Neuronal stem cell (in vitro differentiated cells): ENCODE results near the gene LRRC32.
A peak's percentile ranks its signal among the peaks of the same experiment; 100 is the strongest.

Source experiments
- DNase-seq: peaks from one replicate; pipeline ENCODE4 v3.0.0-alpha.2; 2013; ENCODE audit warnings: low spot score
- H2AFZ ChIP-seq: one replicate; pipeline ENCODE4 v1.6.1; 2013; ENCODE audit warnings: mild to moderate bottlenecking, low read length, inconsistent platforms
- H2AK5ac ChIP-seq: 2 replicates; pipeline ENCODE4 v1.6.1; 2013; ENCODE audit warnings: low read depth, mild to moderate bottlenecking, inconsistent platforms, low read length, moderate library complexity, mixed read lengths
- H2BK120ac ChIP-seq: 2 replicates; pipeline ENCODE4 v1.6.1; 2013; ENCODE audit warnings: low read depth, mild to moderate bottlenecking, inconsistent platforms, low read length, moderate library complexity, mixed read lengths
- H2BK12ac ChIP-seq: one replicate; pipeline ENCODE4 v1.6.1; 2013; ENCODE audit warnings: low read length, inconsistent platforms
- H2BK15ac ChIP-seq: 2 replicates; pipeline ENCODE4 v1.6.1; 2013; ENCODE audit warnings: mild to moderate bottlenecking, low read length, inconsistent platforms, mixed read lengths
- H2BK5ac ChIP-seq: one replicate; pipeline ENCODE4 v1.6.1; 2013; ENCODE audit warnings: inconsistent platforms, mild to moderate bottlenecking, low read length, moderate library complexity
- H3K14ac ChIP-seq: one replicate; pipeline ENCODE4 v1.6.1; 2013; ENCODE audit warnings: low read length, inconsistent platforms
- H3K18ac ChIP-seq: 2 replicates; pipeline ENCODE4 v1.6.1; 2013; ENCODE audit warnings: low read length, inconsistent platforms
- H3K23ac ChIP-seq: 2 replicates; pipeline ENCODE4 v1.6.1; 2013; ENCODE audit warnings: low read depth, mild to moderate bottlenecking, mixed read lengths, low read length, inconsistent platforms; ENCODE audit not compliant: poor library complexity
- H3K27ac ChIP-seq: replicated peaks from 3 replicates; pipeline ENCODE4 v1.5.1; 2013; ENCODE audit warnings: low read length, inconsistent platforms
- H3K27me3 ChIP-seq, 3 experiments: 2 replicates each; pipeline ENCODE4 v1.6.1; 2013; ENCODE audit warnings: low read length in 3 of 3, mild to moderate bottlenecking in 2 of 3, inconsistent platforms in 1 of 3, low read depth in 1 of 3, mixed read lengths in 1 of 3, moderate library complexity in 1 of 3; ENCODE audit not compliant: control insufficient read depth in 3 of 3, insufficient read depth in 3 of 3
- H3K36me3 ChIP-seq, 2 donors: replicated peaks in 1 of 2; 2 replicates each; pipeline ENCODE4 v1.6.1; 2013; ENCODE audit warnings: low read length in 2 of 2; ENCODE audit not compliant: control insufficient read depth in 2 of 2, insufficient read depth in 2 of 2
- H3K4ac ChIP-seq: 2 replicates; pipeline ENCODE4 v1.6.1; 2013; ENCODE audit warnings: inconsistent platforms, mild to moderate bottlenecking, low read length, moderate library complexity
- H3K4me1 ChIP-seq, 2 donors: 1 replicate in 1 of 2; 2 replicates in 1 of 2; pipeline ENCODE4 v1.6.1; 2013; ENCODE audit warnings: low read length in 2 of 2, low read depth in 1 of 2; ENCODE audit not compliant: control insufficient read depth in 2 of 2, insufficient read depth in 1 of 2
- H3K4me2 ChIP-seq: one replicate; pipeline ENCODE4 v1.6.1; 2013; ENCODE audit warnings: mild to moderate bottlenecking, low read length, inconsistent platforms; ENCODE audit not compliant: insufficient read depth, poor library complexity, severe bottlenecking
- H3K4me3 ChIP-seq, 2 donors: 2 replicates each; pipeline ENCODE4 v1.5.1; 2013; ENCODE audit warnings: low read length in 2 of 2, mild to moderate bottlenecking in 2 of 2, inconsistent platforms in 1 of 2, moderate library complexity in 1 of 2
- H3K79me1 ChIP-seq: one replicate; pipeline ENCODE4 v1.6.1; 2013; ENCODE audit warnings: low read depth, mild to moderate bottlenecking, inconsistent platforms, low read length, moderate library complexity
- H3K9ac ChIP-seq: one replicate; pipeline ENCODE4 v1.6.1; 2013; ENCODE audit warnings: mild to moderate bottlenecking, low read depth, low read length, inconsistent platforms; ENCODE audit not compliant: poor library complexity
- H3K9me3 ChIP-seq, 2 donors: replicated peaks in 1 of 2; 2 replicates each; pipeline versions ENCODE3 to v1.6.1; 2013; ENCODE audit warnings: low read length in 2 of 2, mild to moderate bottlenecking in 2 of 2, inconsistent platforms in 1 of 2, low read depth in 1 of 2, mixed read lengths in 1 of 2, moderate library complexity in 1 of 2; ENCODE audit not compliant: control insufficient read depth in 2 of 2, insufficient read depth in 1 of 2
- H4K8ac ChIP-seq: one replicate; pipeline ENCODE4 v1.6.1; 2013; ENCODE audit warnings: low read depth, mild to moderate bottlenecking, inconsistent platforms, low read length, moderate library complexity
- H4K91ac ChIP-seq: one replicate; pipeline ENCODE4 v1.6.1; 2013; ENCODE audit warnings: low read length, low read depth, mild to moderate bottlenecking, inconsistent platforms; ENCODE audit not compliant: poor library complexity
- WGBS, 2 donors: extraction: QIAGEN DNeasy Blood & Tissue Kit; methylation state at CpG; one replicate each; pipeline ENCODE4 v1.1.7; 2013; ENCODE audit warnings: missing lambda C conversion rate in 2 of 2, mixed read lengths in 1 of 2; ENCODE audit not compliant: insufficient read length in 2 of 2, insufficient replicate concordance in 1 of 2; ENCODE audit errors: extremely low coverage in 2 of 2; 5-methylcytosine and 5-hydroxymethylcytosine counted together

Gene LRRC32

DNA sequence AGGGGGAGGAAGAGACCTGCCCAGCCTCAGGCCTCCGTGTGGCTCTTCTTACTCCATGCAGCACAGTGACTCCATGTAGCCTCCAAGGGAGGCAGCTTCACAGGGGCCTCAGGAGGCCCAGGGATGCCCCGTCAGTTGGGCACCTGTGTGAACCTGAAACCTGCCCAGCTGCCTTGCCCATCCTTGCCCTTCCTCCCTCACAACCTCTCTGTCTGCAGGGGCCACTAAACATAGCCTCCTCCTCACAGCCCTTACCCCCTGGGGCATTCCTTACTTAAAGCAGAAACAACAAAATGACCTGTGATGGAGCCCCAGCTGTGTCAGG is 7.1 kb downstream of the LRRC32 start:
- no peak overlapping the region for H3K4me2 ChIP-seq
- no peaks in the 10 kb centered on the region for H3K36me3 ChIP-seq
- H3K9me3 ChIP-seq: no peaks in the 10 kb centered on the region
- H2BK15ac ChIP-seq: no peak overlapping the region
- H2BK120ac ChIP-seq: no peak overlapping the region
- no peak overlapping the region for H3K4ac ChIP-seq
- no peak overlapping the region for H3K27ac ChIP-seq
- no peak overlapping the region for H4K91ac ChIP-seq
- no peak overlapping the region for H3K23ac ChIP-seq
- H3K14ac ChIP-seq: no peak overlapping the region
- no peaks in the 10 kb centered on the region for H3K79me1 ChIP-seq
- no peak overlapping the region for H3K18ac ChIP-seq
- no peak overlapping the region for H3K9ac ChIP-seq
- H3K27me3 ChIP-seq: peaks cover 0 to 54% (median 0%) of the 10 kb centered on the region in 3 experiments
- no CpG with 5 or more reads among the region's 2 CpGs for WGBS, 2 donors
- no peak overlapping the region for H2AK5ac ChIP-seq
- no peak overlapping the region for H2AFZ ChIP-seq
- DNase-seq: no peak
- no peak overlapping the region for H2BK12ac ChIP-seq
- no peak overlapping the region for H4K8ac ChIP-seq
- H3K4me3 ChIP-seq: no peak overlapping the region
- no peak overlapping the region for H2BK5ac ChIP-seq
- H3K4me1 ChIP-seq: peaks cover 0 to 9% of the 10 kb centered on the region in 2 donors

- Histone ChIP-seq H3K27me3 (peaks cover 0 to 51% (median 0%) of the 10 kb centered on the region in 3 experiments), H3K23ac (no peak overlapping the region), H3K9me3 (no peaks in the 10 kb centered on the region), H3K4me3 (no peak overlapping the region), H2AK5ac (no peak overlapping the region), H2BK5ac (no peak overlapping the region), H3K14ac (no peak overlapping the region), H2BK12ac (no peak overlapping the region), H3K27ac (no peak overlapping the region), H3K4ac (no peak overlapping the region), H3K79me1 (no peaks in the 10 kb centered on the region), H3K36me3 (no peaks in the 10 kb centered on the region), H3K4me1 (peaks cover 0 to 9% of the 10 kb centered on the region in 2 donors), H4K91ac (no peak overlapping the region), H3K4me2 (no peak overlapping the region), H3K9ac (no peak overlapping the region), H3K18ac (no peak overlapping the region), H4K8ac (no peak overlapping the region), H2BK120ac (no peak overlapping the region), H2BK15ac (no peak overlapping the region), H2AFZ (no peak overlapping the region)
- WGBS, 2 donors: no CpG with 5 or more reads among the region's 13 CpGs
- DNase-seq: no peak
Observed at GRCh38 chr11:76662656-76663485, 7.7 kb downstream of the LRRC32 start.

DNA sequence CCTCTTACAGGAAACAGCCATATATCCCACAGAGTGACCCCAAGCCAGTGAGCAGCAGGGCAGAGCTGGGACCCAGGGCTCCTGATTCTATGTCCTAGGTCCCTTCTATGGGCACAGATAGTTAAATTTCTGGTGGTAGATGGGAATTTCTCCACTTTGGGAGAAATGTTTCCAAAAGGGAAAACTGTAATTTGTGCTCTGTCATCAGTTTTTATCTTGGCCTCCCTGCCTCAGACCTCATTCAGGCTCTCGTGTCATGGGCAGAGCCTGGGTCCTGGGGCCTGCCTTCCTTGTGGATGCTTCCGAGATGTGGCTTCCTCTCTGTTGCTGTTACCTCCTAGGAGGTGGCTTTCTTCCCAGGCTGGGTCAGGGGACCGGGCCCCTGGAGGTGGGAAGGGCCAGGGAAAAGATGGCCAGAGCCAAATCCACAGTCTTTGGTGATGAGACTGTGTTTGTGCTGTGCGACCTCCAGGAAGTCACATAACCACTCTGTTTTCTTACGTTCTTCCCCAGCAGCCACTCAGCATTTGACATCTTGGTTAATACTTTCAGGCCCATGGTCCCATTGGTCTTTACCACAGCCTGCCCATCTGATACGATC is 8.6 kb downstream of the LRRC32 start:
- Histone ChIP-seq H4K8ac (no peak overlapping the region), H3K4me2 (no peak overlapping the region), H2AK5ac (no peak overlapping the region), H3K27me3 (peaks cover 0 to 45% (median 0%) of the 10 kb centered on the region in 3 experiments), H3K4ac (no peak overlapping the region), H3K79me1 (no peaks in the 10 kb centered on the region), H2BK15ac (no peak overlapping the region), H2BK120ac (no peak overlapping the region), H3K4me1 (peaks cover 0 to 10% of the 10 kb centered on the region in 2 donors), H2AFZ (no peak overlapping the region), H3K27ac (no peak overlapping the region), H3K9ac (no peak overlapping the region), H3K14ac (no peak overlapping the region), H3K9me3 (no peaks in the 10 kb centered on the region), H3K18ac (no peak overlapping the region), H3K36me3 (no peaks in the 10 kb centered on the region), H2BK12ac (no peak overlapping the region), H2BK5ac (no peak overlapping the region), H3K4me3 (no peak overlapping the region), H3K23ac (no peak overlapping the region), H4K91ac (no peak overlapping the region)
- DNase-seq: no peak
- no CpG with 5 or more reads among the region's 6 CpGs for WGBS, 2 donors

DNA sequence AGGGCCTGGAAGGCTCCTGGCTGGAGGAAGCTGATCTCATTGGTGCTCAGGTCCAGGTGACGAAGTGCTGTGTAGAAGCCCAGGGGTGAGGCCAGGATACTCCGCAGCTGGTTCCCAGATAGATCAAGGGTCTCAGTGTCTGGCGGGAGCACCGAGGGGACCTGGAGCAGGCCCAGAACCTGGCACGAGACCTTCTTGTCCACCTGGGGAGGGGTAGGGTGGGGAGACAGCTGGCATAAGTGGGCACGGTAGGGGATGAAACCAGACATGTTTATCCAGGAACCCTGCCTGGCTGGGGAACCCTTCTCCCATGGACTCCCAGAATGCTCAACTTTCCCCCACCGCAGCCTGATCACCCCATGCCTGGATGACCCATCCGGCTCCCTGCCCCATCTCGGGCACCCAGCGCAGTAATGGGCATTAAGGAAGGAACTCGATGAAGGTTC is 9.2 kb downstream of the LRRC32 start:
- no peaks in the 10 kb centered on the region for H3K9me3 ChIP-seq
- H4K91ac ChIP-seq: no peak overlapping the region
- H3K4me2 ChIP-seq: no peak overlapping the region
- H2BK120ac ChIP-seq: peak overlapping the region; percentile 12
- no peaks in the 10 kb centered on the region for H3K79me1 ChIP-seq
- no peak overlapping the region for H4K8ac ChIP-seq
- no peak overlapping the region for H3K4ac ChIP-seq
- no peak overlapping the region for H3K27ac ChIP-seq
- H3K27me3 ChIP-seq: peaks cover 0 to 41% (median 0%) of the 10 kb centered on the region in 3 experiments
- peak overlapping the region; percentile 40 for H2BK15ac ChIP-seq
- no peak overlapping the region for H2AFZ ChIP-seq
- no peak overlapping the region for H3K4me3 ChIP-seq
- H2BK5ac ChIP-seq: no peak overlapping the region
- H3K9ac ChIP-seq: no peak overlapping the region
- no peak overlapping the region for H2AK5ac ChIP-seq
- H3K14ac ChIP-seq: no peak overlapping the region
- no peak overlapping the region for H2BK12ac ChIP-seq
- no peak overlapping the region for H3K23ac ChIP-seq
- no peak for DNase-seq
- peak overlapping the region; percentile 55 for H3K18ac ChIP-seq
- no peaks in the 10 kb centered on the region for H3K36me3 ChIP-seq
- H3K4me1 ChIP-seq: peaks cover 0 to 9% of the 10 kb centered on the region in 2 donors
- no CpG with 5 or more reads among the region's 11 CpGs for WGBS, 2 donors
